SHP77 treated with DMSO at 0.1 percent for 48 hours (cell line): ENCODE measurements around the gene PLEKHN1.
"Not testable (repeated sequence)": the region's sequence is repeated elsewhere in the genome, so short reads cannot be mapped to it uniquely, and the experiment has no call there.

Experiments
- DNase-seq: peaks from one replicate; lab custom pipeline; 2025; lab: John Stamatoyannopoulos, UW

Gene PLEKHN1

GRCh38 chr1:942411-942821 lies 23.9 kb upstream of the PLEKHN1 start:
- no peak for DNase-seq

GRCh38 chr1:942864-943533 lies 23.3 kb upstream of the PLEKHN1 start:
- no peak for DNase-seq

GRCh38 chr1:943545-944340 lies 22.5 kb upstream of the PLEKHN1 start:
- no peak for DNase-seq

- no peak for DNase-seq
These were observed 21.6 kb upstream of the PLEKHN1 start for GRCh38 chr1:944341-945325.

- DNase-seq: no peak
These were observed 20.4 kb upstream of the PLEKHN1 start for GRCh38 chr1:945688-946556.

GRCh38 chr1:946811-947210 lies 19.5 kb upstream of the PLEKHN1 start:
- DNase-seq: not testable (repeated sequence)

- DNase-seq: no peak
These were observed 18.3 kb upstream of the PLEKHN1 start for GRCh38 chr1:947958-948357.

- DNase-seq: no peak
These were observed 16.0 kb upstream of the PLEKHN1 start for GRCh38 chr1:950268-950667.

- no peak for DNase-seq
These were observed 15.4 kb upstream of the PLEKHN1 start for GRCh38 chr1:950881-951280.

GRCh38 chr1:951364-951763 lies 14.9 kb upstream of the PLEKHN1 start:
- DNase-seq: no peak

GRCh38 chr1:952201-952600 lies 14.1 kb upstream of the PLEKHN1 start:
- no peak for DNase-seq

- no peak for DNase-seq
These were observed 13.7 kb upstream of the PLEKHN1 start for GRCh38 chr1:952603-953002.

- DNase-seq: no peak
These were observed 12.6 kb upstream of the PLEKHN1 start for GRCh38 chr1:953524-954320.

- no peak for DNase-seq
These were observed 11.4 kb upstream of the PLEKHN1 start for GRCh38 chr1:954927-955326.

GRCh38 chr1:955474-955873 lies 10.8 kb upstream of the PLEKHN1 start:
- DNase-seq: no peak

- DNase-seq: no peak
These were observed 9.6 kb upstream of the PLEKHN1 start for GRCh38 chr1:956636-957035.

- peak; percentile 72 for DNase-seq
These were observed 7.2 kb upstream of the PLEKHN1 start, which contains the start of gene NOC2L for GRCh38 chr1:958823-959730. Gene NOC2L (minus strand): TSS chr1:959256. CDS start chr1:959240, 16 bp downstream.

GRCh38 chr1:959731-960362 lies 6.4 kb upstream of the PLEKHN1 start:
- DNase-seq: no peak
